ENCODE data around the gene SEMG2.
A peak's percentile ranks its signal among the peaks of the same experiment; 100 is the strongest.

Gene SEMG2

DNA sequence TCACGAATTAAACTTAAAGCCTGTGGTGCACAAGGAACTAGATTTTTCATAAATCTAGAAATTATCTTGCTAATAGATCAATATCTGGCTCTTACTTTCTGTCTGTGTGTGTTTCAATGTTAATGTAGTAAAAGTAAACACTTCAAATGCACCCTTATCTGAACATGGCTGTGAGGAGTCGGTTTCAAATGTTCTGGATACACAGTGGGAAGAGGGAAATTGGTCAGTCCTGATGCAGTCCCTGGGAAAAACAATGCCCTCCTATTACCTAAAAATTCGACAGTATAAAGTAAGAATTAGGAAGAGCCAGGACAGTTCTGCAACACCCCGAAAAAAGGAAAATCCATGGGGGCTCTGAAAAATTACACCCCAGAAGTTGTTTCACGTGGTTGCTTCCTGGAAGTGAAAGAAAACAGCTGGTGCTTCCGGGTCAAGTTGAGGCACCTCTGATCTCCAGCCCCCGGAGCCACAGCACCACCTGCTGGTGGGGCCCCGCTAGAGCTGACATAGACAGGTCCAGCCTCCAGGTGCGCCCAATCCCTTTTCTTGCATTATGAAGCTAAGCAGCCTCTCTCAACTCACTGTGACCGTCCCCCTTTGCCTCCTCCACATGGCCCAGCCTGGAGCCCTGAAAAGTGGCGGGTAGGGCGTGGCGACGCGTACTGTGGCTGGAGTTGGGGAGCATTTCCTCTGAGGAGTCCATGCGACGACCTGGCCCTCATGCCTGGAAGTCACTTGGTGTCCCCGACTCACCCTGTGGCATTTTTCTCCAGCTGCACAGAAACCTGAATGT is 8.3 kb downstream of the SEMG2 start:
- no peak for DNase-seq

DNA sequence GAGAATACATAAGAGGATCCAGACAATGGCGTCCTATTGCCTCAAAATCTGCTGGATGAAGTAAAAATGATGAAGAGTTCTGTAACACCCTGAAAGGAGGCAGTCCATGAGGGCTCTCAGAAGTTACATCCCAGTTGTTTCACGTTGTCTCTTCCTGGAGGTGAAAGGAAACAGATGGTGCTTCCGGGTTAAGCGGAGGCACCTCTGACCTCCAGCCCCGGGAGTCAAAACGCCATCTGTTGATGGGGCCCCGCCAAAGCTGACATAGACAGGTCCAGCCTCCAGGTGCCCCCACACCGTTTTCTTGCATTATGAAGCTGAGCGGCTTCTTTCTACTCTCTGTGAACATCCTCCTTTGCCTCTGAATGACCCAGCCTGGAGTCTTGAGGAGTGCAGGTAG is 9.5 kb downstream of the SEMG2 start:
- no peak for DNase-seq

DNA sequence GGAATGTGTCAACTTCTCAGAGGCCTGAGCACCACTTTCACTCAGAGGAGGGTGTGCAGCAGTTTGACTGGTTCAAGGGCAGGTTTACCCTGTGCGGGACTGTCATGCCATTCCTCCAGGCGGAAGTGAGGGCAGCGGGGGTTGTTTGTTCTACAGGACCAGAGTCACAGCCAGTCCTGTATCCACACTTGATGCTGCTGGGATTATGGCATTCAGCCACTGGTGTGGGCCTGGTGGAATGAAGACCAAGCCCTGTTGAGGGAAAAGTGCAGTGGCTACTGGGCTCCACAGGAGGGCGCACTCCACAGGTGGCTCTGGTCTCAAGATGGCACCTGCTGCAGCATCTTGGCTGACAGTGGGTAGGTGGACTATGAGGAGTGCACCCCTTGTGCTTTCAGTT is 14.8 kb downstream of the SEMG2 start:
- DNase-seq: no peak

DNA sequence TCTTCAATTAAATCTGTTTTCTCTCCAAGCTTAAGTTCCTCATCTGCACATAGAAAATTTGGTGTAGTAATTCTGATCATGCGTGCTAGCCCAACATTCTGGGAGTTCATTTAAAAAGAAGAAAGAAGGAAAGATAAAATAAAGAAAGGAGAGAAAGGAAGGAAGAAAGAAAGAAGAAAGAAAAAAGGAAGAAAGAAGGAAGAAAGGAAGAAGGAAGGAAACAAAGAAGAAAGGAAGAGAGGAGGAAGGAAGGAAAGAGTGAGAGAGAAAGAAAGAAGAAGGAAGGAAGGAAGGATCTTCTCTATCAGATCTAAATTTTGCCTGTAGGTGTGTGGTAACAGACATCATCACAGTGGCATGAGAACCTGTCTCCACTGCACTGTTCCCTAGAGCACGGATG is 17.0 kb downstream of the SEMG2 start:
- no peak for DNase-seq

DNA sequence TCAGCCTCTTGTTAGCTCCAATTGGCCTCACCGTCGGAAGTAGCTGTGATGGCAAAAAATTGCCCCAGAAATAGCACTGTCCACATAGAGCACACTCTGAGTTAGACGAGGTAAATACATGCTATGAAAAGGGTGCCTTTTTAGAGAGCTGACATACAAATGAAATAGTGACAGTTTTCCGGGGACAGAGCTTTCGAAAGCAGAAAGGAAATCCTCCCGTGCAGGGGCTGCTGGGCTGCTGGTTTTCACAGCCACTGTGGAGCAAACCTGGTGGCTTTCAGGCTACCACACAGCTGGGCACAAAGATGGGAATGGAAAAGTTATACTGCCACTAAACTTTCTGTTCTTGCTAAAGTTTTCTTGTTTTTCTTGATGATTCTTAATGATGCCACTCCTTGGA is 24.9 kb downstream of the SEMG2 start:
- no peak for DNase-seq

DNA sequence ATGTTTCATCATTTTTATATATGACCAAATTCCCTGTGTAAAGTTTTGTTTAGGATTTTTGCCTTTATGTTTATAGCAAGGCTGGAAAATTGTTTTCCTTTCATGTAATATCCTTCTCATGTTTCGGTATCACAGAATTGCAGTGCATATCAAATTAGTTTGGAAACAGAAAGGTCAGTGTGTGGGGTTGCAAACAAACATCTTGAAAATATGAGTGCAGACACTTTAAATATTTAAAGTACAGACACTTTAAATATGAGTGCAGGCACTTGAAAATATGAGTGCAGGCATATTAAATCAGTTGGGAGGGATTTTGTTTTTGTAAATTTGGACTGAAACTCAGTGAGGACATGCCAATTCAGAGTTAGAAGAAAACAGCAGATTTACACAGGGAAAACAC is 26.7 kb downstream of the SEMG2 start:
- no peak for DNase-seq

DNA sequence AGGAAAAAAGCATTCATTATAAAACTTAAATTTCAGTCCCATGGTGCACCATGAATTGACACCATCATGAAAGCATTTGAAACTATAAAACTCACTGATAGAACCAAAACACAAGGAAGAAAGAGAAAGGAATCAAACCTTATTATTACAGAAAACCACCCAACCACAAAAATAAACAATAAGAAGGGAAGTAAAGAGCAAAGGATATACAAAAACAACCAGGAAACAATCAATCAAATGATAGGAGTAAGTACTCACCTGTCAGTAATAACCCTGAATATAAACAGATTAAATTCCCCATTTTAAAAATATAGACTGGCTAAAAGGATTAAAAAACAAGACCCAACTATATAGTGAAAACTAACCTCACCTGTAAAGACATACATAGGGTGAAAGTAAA is 27.4 kb downstream of the SEMG2 start:
- DNase-seq: no peak

DNA sequence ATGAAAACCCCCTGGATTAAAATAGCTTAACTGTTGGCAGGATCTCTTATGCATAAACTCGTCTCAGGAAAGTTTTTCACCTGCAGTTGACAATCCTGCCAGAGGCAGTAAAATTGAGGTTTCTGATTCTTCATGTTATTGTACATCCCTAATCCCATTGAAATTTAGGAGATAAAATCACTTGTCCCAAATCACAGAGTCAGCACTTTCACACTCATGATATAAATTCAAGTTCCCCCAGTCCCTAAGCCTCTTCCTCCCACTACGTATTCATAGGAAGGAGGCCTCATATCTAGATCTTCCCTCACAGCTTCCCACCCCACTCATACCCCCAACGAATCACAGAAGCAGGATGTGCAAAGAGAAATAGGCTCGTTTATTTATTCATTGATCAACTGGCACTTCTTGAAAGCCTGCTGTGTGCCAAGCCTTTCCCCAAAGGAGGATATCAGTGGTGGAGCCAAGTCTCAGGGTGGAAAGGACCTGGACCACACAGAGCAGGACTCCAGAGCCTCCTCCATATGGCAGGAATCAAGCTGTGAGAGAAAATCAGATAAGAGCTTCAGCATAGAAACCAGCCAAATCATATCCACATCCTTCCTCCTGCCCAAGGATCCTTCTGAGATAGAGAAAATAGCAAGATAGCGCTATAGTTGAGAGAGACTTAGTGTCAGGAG is 30.8 kb downstream of the SEMG2 start:
- DNase-seq: peak; percentile 46

DNA sequence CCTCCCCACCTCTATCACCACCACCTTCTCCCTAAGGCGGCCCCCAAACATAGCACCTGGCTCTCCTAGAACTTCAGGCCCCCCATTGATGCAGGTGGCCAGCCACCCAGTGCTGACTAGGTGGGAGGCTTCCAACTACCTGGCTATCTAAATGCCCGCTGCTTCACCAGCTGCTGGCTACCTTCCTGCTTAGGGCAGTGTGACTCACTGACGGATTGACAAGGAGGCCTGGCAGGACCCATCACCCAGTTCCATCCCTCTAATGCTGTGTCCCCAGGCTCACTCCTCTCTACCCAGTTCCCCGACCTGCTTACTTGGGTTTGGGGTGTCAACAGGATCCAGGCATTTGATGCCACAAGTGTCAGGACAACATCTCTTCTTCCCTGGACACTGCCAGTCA is 32.1 kb downstream of the SEMG2 start:
- DNase-seq: no peak

DNA sequence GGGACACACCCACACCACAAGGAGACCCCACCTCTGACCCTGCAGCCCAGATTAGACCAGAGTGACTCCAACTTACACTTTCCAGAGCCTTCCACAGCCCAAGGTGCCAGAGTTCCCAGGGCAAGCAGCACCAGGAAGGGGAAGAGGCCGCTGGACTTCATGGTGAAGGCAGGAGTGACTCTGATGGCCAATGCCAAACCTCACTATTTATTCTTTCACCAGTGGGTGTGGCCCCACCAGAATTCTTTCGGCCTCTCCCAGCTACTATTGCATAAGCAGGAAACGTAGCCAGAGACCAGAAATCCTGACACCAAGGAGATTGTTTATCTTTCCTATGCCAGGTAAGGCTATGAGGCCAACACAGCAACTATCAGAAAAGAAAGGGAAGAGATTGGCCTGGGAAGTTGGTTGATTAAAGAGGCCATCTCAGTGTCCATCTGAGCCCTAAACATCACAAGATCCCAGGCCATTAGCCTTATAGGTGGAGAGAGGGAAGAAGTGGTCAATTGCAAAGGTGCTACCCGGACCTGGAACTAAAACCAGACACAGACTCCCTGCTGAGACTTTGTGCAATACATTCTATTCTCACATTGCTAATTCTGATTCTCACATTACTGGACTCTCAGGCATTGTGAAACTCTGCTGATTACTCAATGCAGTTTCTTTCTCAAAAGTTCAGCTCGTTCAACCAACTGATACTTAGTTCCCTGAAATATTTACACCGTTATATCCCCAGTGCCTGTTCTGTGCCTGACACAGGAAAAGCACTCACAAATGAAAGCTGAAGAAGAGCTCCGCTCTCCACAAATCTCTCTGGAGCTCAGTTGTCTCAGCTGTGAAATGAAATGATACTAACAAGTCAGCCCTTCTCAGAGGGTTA is 33.5 kb downstream of the SEMG2 start, which contains the start of gene SLPI:
Gene SLPI (minus strand): TSS at position 182 of the 880 bp plus-strand sequence. CDS start 21 bp downstream, at position 161.
- no peak for DNase-seq

DNA sequence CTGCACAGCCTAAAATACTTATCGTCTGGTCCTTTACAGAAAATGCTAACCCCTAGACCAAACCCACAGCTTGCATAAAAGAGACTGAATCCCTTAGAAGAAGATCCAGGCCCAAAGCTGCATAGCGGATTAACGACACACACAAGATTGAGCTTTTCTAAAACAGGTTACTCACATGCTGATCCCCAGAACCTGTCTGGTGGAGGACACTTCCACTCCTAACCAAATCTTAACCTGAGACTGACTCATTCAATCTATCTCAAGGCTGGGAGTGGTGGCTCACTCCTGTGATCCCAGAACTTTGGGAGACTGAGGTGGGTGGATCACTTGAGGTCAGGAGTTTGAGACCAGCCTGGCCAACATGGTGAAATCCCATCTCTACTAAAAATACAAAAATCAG is 36.0 kb downstream of the SEMG2 start:
- no peak for DNase-seq

DNA sequence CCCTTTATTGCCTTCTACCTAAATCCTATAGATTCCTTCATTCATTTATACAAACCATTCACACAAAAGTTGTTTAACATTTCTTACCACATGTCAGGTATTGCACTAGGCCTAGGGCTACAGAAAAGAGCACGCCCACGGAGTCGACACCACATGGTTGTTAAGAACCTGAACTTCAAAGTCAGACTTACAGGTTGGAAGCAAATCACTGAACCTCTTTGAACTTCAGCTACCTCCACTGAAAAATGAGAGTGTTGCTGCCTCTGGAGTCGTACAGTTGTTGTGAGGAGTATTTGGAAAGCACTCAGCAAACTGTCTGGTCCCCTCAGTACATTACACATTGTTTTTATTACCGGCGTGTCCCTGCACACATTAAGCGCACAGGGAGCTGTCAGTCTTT is 36.5 kb downstream of the SEMG2 start:
- no peak for DNase-seq

DNA sequence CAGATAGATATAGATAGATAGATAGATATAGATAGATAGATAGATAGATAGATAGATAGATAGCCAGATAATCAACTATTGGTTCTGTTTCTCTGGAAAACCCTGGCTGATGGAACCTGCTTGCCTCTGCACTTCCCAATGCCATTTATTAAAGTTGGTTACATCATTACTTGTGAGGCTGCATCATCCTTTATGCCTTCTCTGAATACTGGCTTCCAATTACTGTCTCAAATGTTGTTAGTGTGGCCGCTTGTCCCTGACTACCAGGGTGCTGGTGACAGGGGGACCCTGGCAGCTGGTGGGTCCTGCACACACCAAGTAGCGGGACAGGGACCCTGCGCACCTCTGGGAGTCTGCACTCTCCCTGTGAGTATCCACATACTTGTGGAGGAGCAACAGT is 37.1 kb downstream of the SEMG2 start:
- no peak for DNase-seq

DNA sequence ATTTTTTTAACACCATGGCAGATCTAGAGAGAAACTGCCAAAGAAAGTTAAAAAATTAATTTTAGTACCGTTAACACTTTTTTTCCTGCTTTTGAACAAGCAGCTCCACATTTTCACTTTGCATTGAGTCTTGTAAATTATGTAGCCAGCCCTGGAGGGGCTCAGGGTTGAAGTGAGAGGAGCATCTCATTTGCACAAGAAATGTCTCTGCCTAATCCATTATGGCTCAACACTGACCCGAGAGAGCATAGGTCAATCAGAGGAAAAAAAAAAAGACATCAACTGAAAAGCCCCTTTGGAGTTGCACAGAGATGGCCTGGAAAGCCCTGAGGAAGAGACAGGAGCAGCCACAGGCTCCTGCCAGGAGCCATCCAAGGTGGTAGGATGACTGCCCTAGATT is 37.5 kb downstream of the SEMG2 start:
- no peak for DNase-seq

DNA sequence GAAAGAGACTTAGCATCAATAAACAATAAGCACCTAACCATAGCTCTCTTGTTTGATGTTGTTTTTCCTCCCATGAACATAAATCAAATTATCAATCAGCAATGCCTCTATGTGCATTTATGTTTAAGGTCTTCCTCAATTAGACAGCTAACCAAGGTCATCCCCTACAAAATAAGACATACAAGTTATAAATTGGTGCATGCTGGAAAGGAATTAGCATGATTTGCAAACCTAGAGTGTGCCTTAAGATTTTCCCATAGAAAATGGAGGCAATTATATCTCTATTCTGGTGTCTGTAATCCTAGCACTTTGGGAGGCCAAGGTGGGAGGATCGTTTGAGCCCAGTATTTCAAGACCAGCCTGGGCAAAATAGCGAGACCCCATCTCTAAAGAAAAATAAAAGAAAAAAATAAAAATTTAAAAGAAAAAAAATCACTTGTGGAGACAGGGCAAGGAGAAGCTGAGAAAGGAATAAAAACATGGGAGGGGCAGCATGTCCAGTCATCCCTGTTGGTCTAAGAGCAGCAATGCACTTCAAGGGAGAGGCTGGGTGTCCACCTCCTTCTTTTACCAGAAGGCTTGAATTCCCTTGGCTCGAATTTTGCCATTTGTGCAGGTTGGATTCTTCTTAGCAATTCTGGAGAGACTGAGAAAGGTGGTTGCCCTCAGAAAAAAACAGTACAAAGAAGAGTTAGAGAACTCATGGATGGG is 42.5 kb downstream of the SEMG2 start:
- DNase-seq: no peak

DNA sequence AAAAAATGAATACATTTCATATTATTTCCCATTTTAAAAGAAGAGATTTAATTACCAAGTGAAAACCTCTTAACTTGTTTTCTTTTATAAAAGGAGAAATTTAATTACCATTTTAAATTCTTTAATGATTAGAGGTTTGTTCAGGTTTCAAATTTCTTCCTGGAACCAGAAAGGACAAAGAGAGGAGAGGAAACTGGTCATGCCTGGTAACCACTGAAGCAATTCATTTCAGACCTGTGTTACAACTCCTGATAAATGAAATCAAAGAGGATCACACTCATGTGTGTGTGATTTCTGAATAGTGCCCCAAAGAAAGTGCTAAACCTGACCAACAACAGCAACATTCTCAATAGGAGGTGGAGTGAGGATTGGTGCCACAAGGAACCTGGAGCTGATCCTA is 45.8 kb downstream of the SEMG2 start:
- no peak for DNase-seq

DNA sequence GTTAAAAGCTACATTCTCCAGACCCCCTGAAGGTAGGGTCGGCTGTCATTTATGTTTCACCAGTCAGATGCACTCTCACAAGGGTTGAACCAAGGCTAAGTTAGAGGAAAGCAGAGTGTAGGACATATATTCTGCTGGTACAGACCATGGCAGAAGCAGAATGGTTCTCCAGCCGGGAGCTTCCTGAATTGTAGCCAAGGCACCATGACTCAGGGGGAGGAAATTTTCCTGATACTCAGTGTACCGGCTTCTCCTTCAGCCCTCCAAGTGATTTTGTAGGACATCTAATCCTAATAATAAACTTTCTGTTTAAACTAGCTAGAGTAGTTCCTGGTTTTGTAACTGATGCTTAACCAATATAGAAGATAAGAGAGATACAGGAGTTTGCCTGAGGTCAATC is 47.4 kb downstream of the SEMG2 start:
- DNase-seq: no peak

DNA sequence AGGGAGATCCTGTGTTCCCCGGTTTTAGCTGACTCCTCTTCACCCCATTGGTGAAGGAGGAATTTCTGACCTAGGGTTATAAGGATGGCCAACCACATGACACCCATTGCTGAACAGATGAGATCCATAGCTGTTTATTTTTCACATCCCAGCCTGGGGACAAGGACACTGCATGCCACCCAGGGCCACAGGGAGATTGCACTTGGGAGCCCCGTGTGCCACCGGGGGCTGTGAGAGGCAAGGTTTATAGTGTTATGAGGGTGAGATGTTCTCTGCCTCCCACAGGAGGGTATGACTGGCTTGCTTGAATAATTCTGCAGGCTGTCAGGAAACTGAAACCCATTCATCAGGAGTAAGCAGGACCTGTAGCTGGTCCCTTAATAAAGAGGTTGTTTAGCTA is 47.9 kb downstream of the SEMG2 start:
- DNase-seq: no peak

DNA sequence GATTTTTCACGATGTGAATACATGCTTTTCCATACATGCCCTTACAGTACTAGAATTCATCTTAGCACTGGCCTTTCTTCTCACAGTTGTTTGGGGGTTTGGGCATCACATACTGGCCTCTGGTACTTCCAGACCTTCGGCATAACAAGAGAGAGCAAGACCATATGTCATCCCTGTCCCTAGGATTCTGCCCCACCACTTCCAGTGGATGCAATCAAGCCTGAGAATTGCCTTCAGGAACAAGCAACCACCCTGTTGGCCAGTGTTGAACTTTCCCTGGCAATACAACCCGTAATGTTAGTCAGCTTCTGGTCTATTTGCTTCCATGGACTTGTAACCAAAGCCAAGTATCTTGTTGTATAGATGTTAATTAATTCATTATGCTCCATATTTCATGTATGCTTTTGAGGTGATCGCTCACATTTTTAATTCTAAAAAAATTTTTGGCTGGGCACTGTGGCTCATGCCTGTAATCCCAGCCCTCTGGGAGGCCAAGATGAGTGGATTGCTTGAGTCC is 48.6 kb downstream of the SEMG2 start:
- peak; percentile 65 for DNase-seq

Measured in NCI-H446 treated with DMSO at 0.1 percent for 48 hours (cell line).